GM12872 (cell line): ENCODE measurements around the gene HOXC11.

ENCODE experiments used
- CTCF ChIP-seq: IDR thresholded peaks from 3 replicates; pipeline ENCODE4 v1.5.1; 2011; ENCODE audit warnings: low read depth, mild to moderate bottlenecking, low read length, moderate library complexity; ENCODE audit not compliant: insufficient read depth

Gene HOXC11

GRCh38 chr12:53944907-53945847 lies 27.7 kb upstream of the HOXC11 start:
- no peak for TF ChIP-seq CTCF

GRCh38 chr12:53947743-53948142 lies 25.2 kb upstream of the HOXC11 start:
- no peak for TF ChIP-seq CTCF

GRCh38 chr12:53948650-53949593 lies 24.0 kb upstream of the HOXC11 start:
- TF ChIP-seq CTCF = no peak

- no peak for TF ChIP-seq CTCF
Observed at GRCh38 chr12:53949631-53950436, 23.1 kb upstream of the HOXC11 start.

- TF ChIP-seq CTCF = no peak
Observed at GRCh38 chr12:53950437-53950773, 22.5 kb upstream of the HOXC11 start.

GRCh38 chr12:53950789-53951576 lies 21.9 kb upstream of the HOXC11 start:
- no peak for TF ChIP-seq CTCF
